ENCODE data around the gene C19orf73.
"Not testable (repeated sequence)": the region's sequence is repeated elsewhere in the genome, so short reads cannot be mapped to it uniquely, and the experiment has no call there.

C19orf73 gene

GRCh38 chr19:49148784-49149651, 30.1 kb upstream of the C19orf73 start:
- DNase-seq (ENCODE audit: low read depth, low spot score): peak; percentile 70

- no peak for DNase-seq (ENCODE audit: low read depth, low spot score)
These were observed 29.2 kb upstream of the C19orf73 start for GRCh38 chr19:49148044-49148682.

GRCh38 chr19:49146408-49146770, 27.4 kb upstream of the C19orf73 start:
- not testable (repeated sequence) for DNase-seq (ENCODE audit: low read depth, low spot score)

- peak; percentile 57 for DNase-seq (ENCODE audit: low read depth, low spot score)
These were observed 26.8 kb upstream of the C19orf73 start for GRCh38 chr19:49145573-49146407.

DNA sequence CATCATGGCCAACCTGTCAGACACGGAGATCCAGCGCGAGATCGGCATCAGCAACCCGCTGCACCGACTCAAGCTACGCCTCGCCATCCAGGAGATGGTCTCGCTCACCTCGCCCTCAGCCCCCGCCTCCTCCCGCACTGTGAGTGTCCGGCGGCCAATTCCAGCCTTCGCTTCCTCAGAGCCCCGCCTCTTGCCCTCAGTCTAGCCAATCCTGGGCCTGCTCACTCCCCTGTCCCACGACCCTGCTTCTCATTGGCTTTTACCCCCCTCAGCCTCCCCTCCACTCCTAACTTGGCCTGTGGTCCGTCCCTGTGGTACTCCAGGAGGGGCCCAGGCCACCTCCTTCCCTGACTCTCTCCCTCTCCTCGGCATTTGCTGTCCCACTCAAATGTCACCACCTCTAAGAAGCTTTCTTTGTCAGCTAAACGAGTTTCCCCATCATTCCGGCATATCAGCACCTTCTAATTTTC, 24.0 kb upstream of the C19orf73 start:
- peak; percentile 67 for DNase-seq (ENCODE audit: low read depth, low spot score)

- no peak for DNase-seq (ENCODE audit: low read depth, low spot score)
These were observed 22.4 kb upstream of the C19orf73 start for GRCh38 chr19:49141352-49141751.

DNA sequence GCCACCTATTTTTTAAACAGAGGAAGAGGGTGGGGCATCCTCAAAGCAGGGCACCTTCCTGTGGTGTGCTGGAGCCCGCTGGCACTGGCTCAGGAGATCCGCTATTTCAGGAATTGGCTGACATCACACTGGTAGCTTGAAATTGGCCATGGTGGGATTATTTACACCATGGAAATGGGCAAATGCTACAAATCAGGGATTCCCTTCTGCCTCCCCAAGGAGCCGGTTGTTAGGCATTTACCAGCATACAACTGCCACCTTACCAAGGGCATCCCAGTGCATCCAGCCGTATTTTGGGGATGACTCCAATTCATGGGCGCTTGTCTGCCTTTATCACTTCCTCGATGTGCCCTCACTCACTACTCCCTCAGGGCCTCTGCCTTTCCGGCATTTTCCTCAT, 22.0 kb upstream of the C19orf73 start:
- no peak for DNase-seq (ENCODE audit: low read depth, low spot score)

DNA sequence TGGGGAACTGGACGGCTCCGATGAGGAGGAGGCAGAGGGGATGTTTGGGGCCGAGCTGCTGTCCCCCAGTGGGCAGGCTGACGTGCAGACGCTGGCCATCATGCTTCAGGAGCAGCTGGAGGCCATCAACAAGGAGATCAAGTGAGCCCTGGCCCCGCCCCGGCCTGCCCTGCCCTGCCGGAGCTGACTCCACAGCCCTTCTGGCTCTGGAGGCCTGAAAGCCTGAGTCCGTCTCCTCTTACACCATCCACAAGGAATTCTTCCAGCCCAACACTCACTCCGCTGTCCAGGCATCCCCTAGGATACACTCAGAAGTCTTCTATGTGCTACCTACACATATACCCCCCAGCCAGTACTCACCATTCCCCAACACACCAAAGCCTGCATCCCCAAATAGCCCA, 17.8 kb upstream of the C19orf73 start:
- DNase-seq (ENCODE audit: low read depth, low spot score): no peak

DNA sequence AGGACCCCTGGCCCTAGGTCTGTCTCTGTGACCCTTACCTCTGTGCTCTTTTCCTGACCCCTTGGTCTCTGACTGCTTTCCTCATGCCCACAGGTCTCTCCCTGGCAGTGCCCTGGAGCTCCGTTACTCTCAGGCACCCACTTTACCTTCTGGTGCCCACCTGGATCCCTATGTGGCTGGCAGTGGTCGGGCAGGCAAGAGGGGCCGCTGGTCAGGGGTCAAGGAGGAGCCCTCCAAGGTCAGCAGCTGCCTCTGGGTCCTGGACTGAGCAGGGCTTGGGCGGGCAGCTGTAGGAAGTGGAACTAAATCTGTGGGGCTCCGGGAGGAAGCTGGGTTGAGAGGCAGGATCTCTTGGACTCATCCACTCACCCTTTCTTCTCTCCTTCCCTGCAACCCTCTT, 16.7 kb upstream of the C19orf73 start:
- no peak for DNase-seq (ENCODE audit: low read depth, low spot score)

GRCh38 chr19:49133621-49134454, 14.9 kb upstream of the C19orf73 start:
- no peak for DNase-seq (ENCODE audit: low read depth, low spot score)

DNA sequence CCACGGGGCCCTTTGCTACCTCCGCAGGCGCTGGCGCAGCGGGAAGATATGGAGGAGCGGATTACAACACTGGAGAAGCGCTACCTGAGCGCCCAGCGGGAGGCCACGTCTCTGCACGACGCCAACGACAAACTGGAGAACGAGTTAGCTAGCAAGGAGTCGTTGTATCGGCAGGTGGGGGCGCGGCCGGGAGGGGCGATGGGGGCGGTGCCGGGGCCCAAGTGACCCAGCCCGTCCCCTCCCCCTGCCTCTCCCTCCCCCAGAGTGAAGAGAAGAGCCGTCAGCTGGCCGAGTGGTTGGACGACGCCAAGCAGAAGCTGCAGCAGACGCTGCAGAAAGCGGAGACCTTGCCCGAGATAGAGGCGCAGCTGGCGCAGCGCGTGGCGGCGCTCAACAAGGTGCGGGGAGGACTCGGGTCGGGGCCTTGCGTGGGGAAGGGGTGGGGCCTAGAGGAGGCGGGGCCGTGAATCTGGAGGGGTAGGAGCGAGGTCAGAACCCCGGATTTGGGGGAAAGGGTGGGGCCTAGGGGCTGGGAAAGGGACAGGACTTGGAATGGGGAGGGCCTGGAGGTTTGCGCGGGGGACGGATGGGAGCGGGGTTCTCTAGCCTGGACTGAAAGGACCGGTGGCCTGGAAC, 14.1 kb upstream of the C19orf73 start:
- DNase-seq (ENCODE audit: low read depth, low spot score): no peak

- DNase-seq (ENCODE audit: low read depth, low spot score): no peak
These were observed 11.4 kb upstream of the C19orf73 start for GRCh38 chr19:49130325-49130724.

- DNase-seq (ENCODE audit: low read depth, low spot score): no peak
These were observed 10.3 kb upstream of the C19orf73 start for GRCh38 chr19:49129238-49129583.

GRCh38 chr19:49128545-49129237, 9.7 kb upstream of the C19orf73 start:
- DNase-seq (ENCODE audit: low read depth, low spot score): no peak

GRCh38 chr19:49127674-49128544, 9.0 kb upstream of the C19orf73 start:
- peak; percentile 88 for DNase-seq (ENCODE audit: low read depth, low spot score)

DNA sequence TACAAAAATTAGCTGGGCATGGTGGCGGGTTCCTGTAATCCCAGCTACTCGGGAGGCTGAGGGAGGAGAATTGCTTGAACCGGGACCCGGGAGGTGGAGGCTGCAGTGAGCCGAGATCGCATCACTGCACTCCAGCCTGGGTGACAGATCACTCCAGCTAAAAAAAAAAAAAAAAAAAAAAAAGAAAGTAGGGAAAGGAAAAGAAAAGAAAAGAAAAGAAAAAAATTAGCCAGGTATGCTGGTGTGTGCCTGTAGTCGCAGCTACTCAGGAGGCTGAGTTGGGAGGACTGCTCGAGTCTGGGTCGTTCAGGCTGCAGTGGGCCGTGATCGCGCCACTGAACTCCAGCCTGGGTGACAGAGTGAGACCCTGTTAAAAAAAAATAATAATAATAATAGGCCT, 8.3 kb upstream of the C19orf73 start:
- DNase-seq (ENCODE audit: low read depth, low spot score): not testable (repeated sequence)

- no peak for DNase-seq (ENCODE audit: low read depth, low spot score)
These were observed 7.6 kb upstream of the C19orf73 start for GRCh38 chr19:49126575-49126974.

GRCh38 chr19:49125025-49125731, 6.2 kb upstream of the C19orf73 start:
- no peak for DNase-seq (ENCODE audit: low read depth, low spot score)

GRCh38 chr19:49123285-49123684, 4.3 kb upstream of the C19orf73 start:
- DNase-seq (ENCODE audit: low read depth, low spot score): not testable (repeated sequence)

Data from brain pericyte (primary cell).